AG09319 (cell line): Measurements from ENCODE around the gene TTLL11.

ENCODE experiments used
- DNase-seq: peaks from one replicate; pipeline ENCODE4 v3.0.0-alpha.2; 2010; ENCODE audit warnings: low read depth; ENCODE audit errors: extremely low read depth
- TF ChIP-seq, protein P1 (sequence below): IDR thresholded peaks from 2 replicates; pipeline ENCODE4 v1.5.1; 2011; ENCODE audit warnings: low read depth, mild to moderate bottlenecking, inconsistent platforms, low read length, moderate library complexity

TTLL11 gene

DNA sequence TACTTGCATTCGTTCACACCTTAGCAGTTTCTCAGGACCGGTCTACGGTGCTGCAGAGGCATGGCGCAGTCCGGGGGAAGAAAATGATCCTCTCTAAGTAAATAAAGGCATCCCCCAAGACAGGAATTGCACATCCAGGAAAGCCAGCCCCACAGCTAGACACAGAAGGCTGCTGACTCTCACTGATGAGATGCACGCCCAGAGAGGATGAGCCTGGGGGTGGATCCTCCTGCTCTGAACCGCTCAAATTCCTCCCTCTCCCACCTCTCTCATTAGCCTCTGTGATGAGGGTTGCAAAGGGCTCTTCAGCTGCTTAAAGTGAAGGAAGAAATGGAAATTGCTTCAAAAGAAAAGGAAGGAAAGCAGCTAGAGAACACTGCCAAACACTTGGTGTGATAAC, 132.4 kb downstream of the TTLL11 start:
- no peak for DNase-seq
- TF ChIP-seq, protein P1, sequence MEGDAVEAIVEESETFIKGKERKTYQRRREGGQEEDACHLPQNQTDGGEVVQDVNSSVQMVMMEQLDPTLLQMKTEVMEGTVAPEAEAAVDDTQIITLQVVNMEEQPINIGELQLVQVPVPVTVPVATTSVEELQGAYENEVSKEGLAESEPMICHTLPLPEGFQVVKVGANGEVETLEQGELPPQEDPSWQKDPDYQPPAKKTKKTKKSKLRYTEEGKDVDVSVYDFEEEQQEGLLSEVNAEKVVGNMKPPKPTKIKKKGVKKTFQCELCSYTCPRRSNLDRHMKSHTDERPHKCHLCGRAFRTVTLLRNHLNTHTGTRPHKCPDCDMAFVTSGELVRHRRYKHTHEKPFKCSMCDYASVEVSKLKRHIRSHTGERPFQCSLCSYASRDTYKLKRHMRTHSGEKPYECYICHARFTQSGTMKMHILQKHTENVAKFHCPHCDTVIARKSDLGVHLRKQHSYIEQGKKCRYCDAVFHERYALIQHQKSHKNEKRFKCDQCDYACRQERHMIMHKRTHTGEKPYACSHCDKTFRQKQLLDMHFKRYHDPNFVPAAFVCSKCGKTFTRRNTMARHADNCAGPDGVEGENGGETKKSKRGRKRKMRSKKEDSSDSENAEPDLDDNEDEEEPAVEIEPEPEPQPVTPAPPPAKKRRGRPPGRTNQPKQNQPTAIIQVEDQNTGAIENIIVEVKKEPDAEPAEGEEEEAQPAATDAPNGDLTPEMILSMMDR = no peak

DNA sequence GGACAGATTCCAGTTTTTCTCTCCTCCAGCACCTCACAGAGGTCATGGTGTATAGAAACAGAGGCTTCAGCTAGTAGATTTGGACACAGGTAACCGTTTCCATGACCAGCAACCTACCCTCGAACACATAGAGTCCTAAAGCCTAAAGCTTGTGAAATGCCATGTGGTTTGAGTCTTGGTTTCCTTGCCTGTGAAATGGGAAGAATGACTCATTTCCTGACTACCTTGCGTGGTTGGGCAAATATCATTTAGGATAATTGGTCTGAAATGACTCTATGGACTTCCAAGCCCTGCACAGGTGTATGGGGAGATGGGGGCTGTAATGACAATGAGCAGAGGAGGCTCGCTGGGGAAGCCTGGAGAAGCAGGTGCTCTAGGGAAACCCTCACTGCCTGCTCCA, 134.6 kb downstream of the TTLL11 start:
- DNase-seq = no peak
- TF ChIP-seq, protein P1 = no peak

DNA sequence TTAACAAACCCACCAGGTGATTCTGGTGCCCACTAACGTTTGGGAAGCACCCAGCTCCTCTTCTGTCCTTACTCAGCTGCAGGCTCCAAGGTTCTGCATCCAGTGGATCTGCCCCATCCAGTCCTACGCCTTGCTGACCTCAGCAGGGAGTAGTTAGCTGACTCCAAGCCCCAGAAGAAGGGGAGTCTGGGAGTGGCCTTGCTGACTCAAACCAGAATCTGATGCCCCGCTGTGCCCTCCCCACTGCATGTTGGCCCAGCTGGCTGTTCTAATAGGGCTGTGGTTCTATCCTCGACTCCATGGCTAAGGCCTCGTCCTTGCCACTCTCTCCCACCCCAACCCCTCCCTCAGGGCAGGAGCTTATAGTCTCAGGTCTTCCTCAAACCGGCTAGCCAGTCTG, 136.3 kb downstream of the TTLL11 start:
- no peak for DNase-seq
- TF ChIP-seq, protein P1 = no peak

DNA sequence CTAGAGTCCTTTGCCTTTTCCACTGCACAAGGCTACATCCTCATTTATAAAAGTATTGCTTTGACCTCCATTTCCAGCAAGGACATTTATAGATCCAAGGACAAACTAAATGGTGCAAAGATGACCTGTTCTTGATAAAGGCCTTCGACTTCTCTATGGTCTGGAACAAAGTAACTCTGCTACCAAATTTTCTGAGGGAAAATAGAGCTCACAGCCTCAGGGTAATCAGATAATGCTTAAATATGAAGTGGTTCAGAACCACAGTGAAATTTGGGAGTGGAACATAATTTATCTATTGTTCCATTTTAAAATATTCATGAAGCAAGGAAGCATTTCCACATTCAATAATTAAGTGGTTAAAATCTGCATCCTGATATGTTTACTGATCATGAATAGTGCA, 137.5 kb downstream of the TTLL11 start:
- TF ChIP-seq, protein P1 = no peak
- no peak for DNase-seq

DNA sequence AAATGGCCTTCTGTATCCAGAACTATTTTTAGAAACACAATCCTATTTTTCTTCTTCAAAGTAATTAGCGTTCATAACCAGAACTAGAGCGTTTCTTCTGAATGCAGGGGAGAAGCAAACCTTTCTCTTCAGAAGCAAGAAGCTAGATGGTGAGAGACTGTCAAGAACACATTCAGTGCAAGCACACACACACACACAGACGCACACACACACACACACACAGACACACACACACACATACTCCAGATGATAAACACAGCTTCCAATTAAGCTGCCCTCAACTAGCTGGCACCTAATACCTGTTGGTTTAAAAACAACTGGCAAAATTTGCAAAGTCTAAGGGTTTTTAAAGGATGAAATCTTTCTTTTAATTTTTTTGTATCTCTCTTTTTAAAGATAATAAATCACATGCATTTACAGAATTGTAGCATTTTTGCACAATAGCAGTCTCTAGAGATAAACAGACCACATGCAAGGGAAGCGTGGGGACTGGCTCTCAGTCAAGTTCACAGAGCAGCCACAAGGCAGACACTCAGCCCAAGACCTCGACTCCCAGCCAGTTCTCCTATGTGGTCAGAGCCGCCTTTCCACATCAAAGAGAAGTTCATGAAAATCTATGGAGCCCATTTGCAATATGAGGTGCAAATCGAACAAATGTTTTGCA, 138.5 kb downstream of the TTLL11 start:
- TF ChIP-seq, protein P1 = no peak
- DNase-seq = peak; percentile 5

DNA sequence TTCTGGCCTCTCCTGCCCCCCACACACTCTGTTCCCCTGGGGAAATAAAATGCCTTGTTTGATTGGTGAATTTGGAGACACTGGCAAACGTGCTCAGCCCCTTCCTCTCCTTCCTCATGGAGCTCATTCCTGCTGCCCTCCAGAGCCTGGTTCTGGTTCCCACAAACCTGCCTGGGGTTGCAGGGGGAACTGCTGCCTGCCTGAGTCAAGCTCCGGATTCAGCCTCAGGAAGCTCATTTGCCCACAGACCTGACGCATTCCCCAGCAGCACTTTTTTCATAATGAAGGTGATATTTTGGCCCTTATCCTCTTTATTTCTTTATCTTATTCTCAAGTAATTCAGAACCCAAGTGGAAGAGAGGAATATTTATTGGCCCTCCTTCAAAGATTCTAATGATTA, 140.5 kb downstream of the TTLL11 start:
- DNase-seq = no peak
- TF ChIP-seq, protein P1 = no peak

DNA sequence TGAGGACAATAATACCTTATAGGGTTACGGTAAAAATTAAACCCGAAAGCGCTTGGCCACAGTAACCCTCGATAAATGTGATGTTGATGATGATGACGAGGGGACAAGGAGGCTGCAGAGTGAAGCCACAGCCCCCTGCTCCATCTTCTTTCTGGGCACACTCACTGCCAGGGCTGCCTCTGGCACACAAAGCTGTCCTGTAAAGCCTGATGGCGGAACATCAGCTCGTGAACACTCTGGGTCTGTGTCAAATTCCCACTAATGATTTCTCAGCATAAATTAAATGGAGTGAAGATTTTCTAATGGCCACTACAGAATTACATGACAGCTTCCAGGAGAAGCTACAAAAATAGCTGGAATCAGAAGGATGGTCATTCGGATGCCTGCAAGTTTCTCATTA, 142.2 kb downstream of the TTLL11 start:
- TF ChIP-seq, protein P1 = no peak
- DNase-seq = no peak
